IMR-90 (cell line): ENCODE results near the gene LCE6A. TPM values are rescaled to one million over a fixed set of nuclear protein-coding genes. Genes with fewer than 3 reads are reported as not detected.

Experiments used
- ATAC-seq: fragments of 200-7000 bp; cut with Tn5 transposase; 2 replicates; pipeline ENCODE4 v1.9.1; 2020; ENCODE audit warnings: low read depth, mild to moderate bottlenecking, moderate library complexity
- BruUV-seq: library from RNA; stranded (reverse); fragments of 400-500 nt; replicated peaks from 2 replicates; lab custom pipeline; 2021; lab: Mats Ljungman, UMichigan
- CTCF ChIA-PET: fragments of 300-600 bp; formaldehyde crosslinking; extraction: SDS; loops from one replicate; lab custom pipeline; 2021; ENCODE audit warnings: antibody characterized with exemption; lab: Yijun Ruan, JAX
- POLR2A ChIA-PET: fragments of 300-600 bp; sonication (Branson Sonifier 250); formaldehyde crosslinking; loops from one replicate; lab custom pipeline; 2022; ENCODE audit warnings: antibody characterized with exemption; ENCODE audit not compliant: unreplicated experiment; lab: Charles Lee
- DNase-seq: peaks from one replicate; pipeline ENCODE4 v3.0.0; 2013
- H2AFZ ChIP-seq: replicated peaks from 2 replicates; pipeline ENCODE3; 2013; ENCODE audit warnings: low read length, mild to moderate bottlenecking; ENCODE audit not compliant: poor library complexity
- H2AK5ac ChIP-seq: 2 replicates; pipeline ENCODE4 v1.6.1; 2013; ENCODE audit warnings: low read depth, low read length, inconsistent platforms
- H2AK9ac ChIP-seq: replicated peaks from 2 replicates; pipeline ENCODE3; 2013; ENCODE audit warnings: mild to moderate bottlenecking, low read depth, low read length, moderate library complexity; ENCODE audit not compliant: poor library complexity
- H2BK120ac ChIP-seq: 2 replicates; pipeline ENCODE4 v1.6.1; 2013; ENCODE audit warnings: low read depth, low read length, inconsistent platforms
- H2BK15ac ChIP-seq: 3 replicates; pipeline ENCODE4 v1.6.1; 2013; ENCODE audit warnings: low read depth, low read length, inconsistent platforms
- H2BK20ac ChIP-seq: 2 replicates; pipeline ENCODE4 v1.6.1; 2013; ENCODE audit warnings: low read depth, mild to moderate bottlenecking, inconsistent platforms, low read length, moderate library complexity
- H2BK5ac ChIP-seq: 2 replicates; pipeline ENCODE4 v1.6.1; 2013; ENCODE audit warnings: mild to moderate bottlenecking, low read depth, low read length, inconsistent platforms; ENCODE audit not compliant: poor library complexity, severe bottlenecking
- H3K14ac ChIP-seq: replicated peaks from 2 replicates; pipeline ENCODE4 v1.6.1; 2013; ENCODE audit warnings: low read depth, low read length, inconsistent platforms
- H3K18ac ChIP-seq: 2 replicates; pipeline ENCODE4 v1.6.1; 2013; ENCODE audit warnings: low read depth, low read length, control low read depth
- H3K23ac ChIP-seq: 2 replicates; pipeline ENCODE4 v1.6.1; 2013; ENCODE audit warnings: low read depth, low read length, inconsistent platforms
- H3K27ac ChIP-seq: 2 replicates; pipeline ENCODE4 v1.5.1; 2013; ENCODE audit warnings: mild to moderate bottlenecking, control low read depth, low read length; ENCODE audit not compliant: insufficient read depth
- H3K27me3 ChIP-seq: 2 replicates; pipeline ENCODE4 v1.6.1; 2013; ENCODE audit warnings: low read length; ENCODE audit not compliant: control insufficient read depth, insufficient read depth
- H3K36me3 ChIP-seq: 2 replicates; pipeline ENCODE4 v1.6.1; 2013; ENCODE audit warnings: low read length, mixed read lengths; ENCODE audit not compliant: control insufficient read depth, insufficient read depth
- H3K4ac ChIP-seq: 2 replicates; pipeline ENCODE4 v1.6.1; 2013; ENCODE audit warnings: low read depth, low read length, inconsistent platforms
- H3K4me1 ChIP-seq: 2 replicates; pipeline ENCODE4 v1.6.1; 2013; ENCODE audit warnings: low read length, mixed read lengths; ENCODE audit not compliant: control insufficient read depth, insufficient read depth
- H3K4me2 ChIP-seq: 2 replicates; pipeline ENCODE4 v1.6.1; 2013; ENCODE audit warnings: low read depth, mild to moderate bottlenecking, control low read depth, low read length, moderate library complexity
- H3K4me3 ChIP-seq: 2 replicates; pipeline ENCODE4 v1.5.1; 2013; ENCODE audit warnings: low read depth, mild to moderate bottlenecking, control low read depth, low read length, moderate library complexity; ENCODE audit not compliant: insufficient read depth
- H3K56ac ChIP-seq: 2 replicates; pipeline ENCODE4 v1.6.1; 2013; ENCODE audit warnings: low read length, inconsistent platforms; ENCODE audit not compliant: insufficient read depth; ENCODE audit errors: extremely low read depth
- H3K79me1 ChIP-seq, 2 experiments: 2 replicates each; pipeline ENCODE4 v1.6.1; 2013; ENCODE audit warnings: low read length in 2 of 2, inconsistent platforms in 1 of 2, low read depth in 1 of 2
- H3K9ac ChIP-seq: 2 replicates; pipeline ENCODE4 v1.6.1; 2013; ENCODE audit warnings: low read depth, low read length, control low read depth
- H3K9me1 ChIP-seq: 2 replicates; pipeline ENCODE4 v1.6.1; 2013; ENCODE audit warnings: low read length, inconsistent platforms; ENCODE audit not compliant: insufficient read depth
- H3K9me3 ChIP-seq: 2 replicates; pipeline ENCODE4 v1.6.1; 2013; ENCODE audit warnings: low read length; ENCODE audit not compliant: control insufficient read depth, insufficient read depth
- H4K20me1 ChIP-seq: 2 replicates; pipeline ENCODE4 v1.6.1; 2013; ENCODE audit warnings: low read length, inconsistent platforms; ENCODE audit not compliant: insufficient read depth
- H4K5ac ChIP-seq: 2 replicates; pipeline ENCODE4 v1.6.1; 2013; ENCODE audit warnings: mild to moderate bottlenecking, low read depth, low read length, control low read depth
- H4K8ac ChIP-seq, 2 experiments: 2 replicates each; pipeline ENCODE4 v1.6.1; 2013; ENCODE audit warnings: low read depth in 2 of 2, low read length in 2 of 2, control low read depth in 1 of 2, inconsistent platforms in 1 of 2
- H4K91ac ChIP-seq: 2 replicates; pipeline ENCODE4 v1.6.1; 2013; ENCODE audit warnings: low read depth, low read length, inconsistent platforms; ENCODE audit not compliant: insufficient read depth
- BHLHE40 ChIP-seq: fragments of 150-350 bp; IDR thresholded peaks from 2 replicates; pipeline ENCODE4 v1.6.1; 2016; ENCODE audit warnings: mild to moderate bottlenecking, low read depth, low read length
- CEBPB ChIP-seq: IDR thresholded peaks from 2 replicates; pipeline ENCODE4 v1.6.1; 2012; ENCODE audit warnings: low read depth, low read length, improper control_type of control experiment
- CTCF ChIP-seq: conservative IDR thresholded peaks from 2 replicates; pipeline ENCODE4 v1.5.1; 2012; ENCODE audit warnings: mild to moderate bottlenecking, low read depth, low read length, improper control_type of control experiment
- FOS ChIP-seq: fragments of 150-350 bp; IDR thresholded peaks from 2 replicates; pipeline ENCODE4 v1.6.1; 2016; ENCODE audit warnings: low read depth, low read length
- MAFK ChIP-seq: IDR thresholded peaks from 2 replicates; pipeline ENCODE4 v1.6.1; 2012; ENCODE audit warnings: low read depth, low read length, improper control_type of control experiment
- MAZ ChIP-seq: IDR thresholded peaks from 2 replicates; pipeline ENCODE4 v1.6.1; 2012; ENCODE audit warnings: low read depth, mild to moderate bottlenecking, low read length, improper control_type of control experiment, moderate library complexity, borderline replicate concordance
- MXI1 ChIP-seq: IDR thresholded peaks from 2 replicates; pipeline ENCODE4 v1.6.1; 2012; ENCODE audit warnings: low read depth, mild to moderate bottlenecking, low read length, moderate library complexity, borderline replicate concordance
- NFE2L2 ChIP-seq: fragments of 150-350 bp; IDR thresholded peaks from 2 replicates; pipeline ENCODE4 v1.6.1; 2016; ENCODE audit warnings: low read depth, mild to moderate bottlenecking, low read length
- POLR2A ChIP-seq: IDR thresholded peaks from 2 replicates; pipeline ENCODE4 v1.6.1; 2012; ENCODE audit warnings: mild to moderate bottlenecking, low read depth, low read length
- RAD21 ChIP-seq: IDR thresholded peaks from 2 replicates; pipeline ENCODE4 v1.6.1; 2012; ENCODE audit warnings: low read length, improper control_type of control experiment
- RFX5 ChIP-seq: IDR thresholded peaks from 2 replicates; pipeline ENCODE4 v1.8.0; 2012; ENCODE audit warnings: low read depth, mild to moderate bottlenecking, low read length, moderate library complexity
- USF2 ChIP-seq: fragments of 150-350 bp; IDR thresholded peaks from 2 replicates; pipeline ENCODE4 v1.6.1; 2017; ENCODE audit warnings: mild to moderate bottlenecking, antibody characterized with exemption, low read length, low read depth
- WGBS, 2 experiments: methylation state at CpG; one replicate each; pipeline versions ENCODE4 v1.1.5 to v1.1.7; 2013; ENCODE audit warnings: missing lambda C conversion rate in 2 of 2; ENCODE audit not compliant: insufficient read length in 1 of 2; ENCODE audit errors: extremely low coverage in 2 of 2; 5-methylcytosine and 5-hydroxymethylcytosine counted together
- dilution Hi-C: fragments of 300-500 bp; cut with HindIII; formaldehyde crosslinking; loops from one replicate; pipeline ENCODE4 v1.14.3; 2018; ENCODE audit warnings: low sequenced_read_pairs; ENCODE audit not compliant: unreplicated experiment
- in situ Hi-C: fragments of 300-500 bp; cut with MboI; formaldehyde crosslinking; loops from 3 replicates; pipeline ENCODE4 v1.14.3; 2019; ENCODE audit warnings: low sequenced_read_pairs, inconsistent platforms, mixed read lengths
- intact Hi-C: fragments of 100-400 bp; cut with micrococcal nuclease; formaldehyde crosslinking; loops from 2 replicates; pipeline ENCODE4 v1.10.0; 2022
- polyA plus RNA-seq, 3 experiments: library from polyadenylated mRNA; depleted of rRNA; stranded (reverse); fragments of >200 nt; gene quantifications; 2 replicates each; pipeline ENCODE4 v1.2.3, GENCODE V29; 2012; ENCODE audit warnings: low replicate concordance in 1 of 3
- total RNA-seq: library from RNA; depleted of rRNA; stranded (reverse); fragments of >200 nt; gene quantifications from 2 replicates; pipeline ENCODE4 v1.2.3, GENCODE V29; 2012

The LCE6A gene
- total and polyA plus RNA-seq, 2 of the 4 experiments (the other 2 are of a cell fraction), result not detected

- H3K4me1 ChIP-seq, result no peaks in the 10 kb centered on the region
- no peak overlapping the region for H4K5ac ChIP-seq
- no TSS peak for BruUV-seq
- no peak overlapping the region for H4K8ac ChIP-seq
- no peak overlapping the region for H3K4me2 ChIP-seq
- ATAC-seq (no peak), DNase-seq (no peak)
- POLR2A ChIA-PET, result no interaction called here
- H2AK5ac ChIP-seq, result no peak overlapping the region
- in situ Hi-C loops, result no loop called here
- H4K20me1 ChIP-seq, result no peaks in the 10 kb centered on the region
- H3K79me1 ChIP-seq, result no peaks in the 10 kb centered on the region
- H2BK5ac ChIP-seq, result no peak overlapping the region
- H2BK120ac ChIP-seq, result no peak overlapping the region
- H3K9ac ChIP-seq, result no peak overlapping the region
- intact Hi-C loops, result no loop called here
- H3K4me3 ChIP-seq, result no peak overlapping the region
- H3K23ac ChIP-seq, result no peak overlapping the region
- H3K27me3 ChIP-seq, result no peaks in the 10 kb centered on the region
- no peak overlapping the region for H3K27ac ChIP-seq
- no peak overlapping the region for H3K18ac ChIP-seq
- H3K9me3 ChIP-seq, result no peaks in the 10 kb centered on the region
- H3K56ac ChIP-seq, result no peak overlapping the region
- TF ChIP-seq NFE2L2 (no peak), FOS (no peak), CEBPB (no peak), RAD21 (no peak), RFX5 (no peak), BHLHE40 (no peak), MAFK (no peak), MAZ (no peak), POLR2A (no peak), USF2 (no peak), CTCF (no peak), MXI1 (no peak)
- CTCF ChIA-PET, result no interaction called here
- dilution Hi-C loops, result no loop called here
- H2BK20ac ChIP-seq, result no peak overlapping the region
- no peak overlapping the region for H2AK9ac ChIP-seq
- no peak overlapping the region for H3K4ac ChIP-seq
- H2BK15ac ChIP-seq, result no peak overlapping the region
- no peaks in the 10 kb centered on the region for H3K36me3 ChIP-seq
- H3K14ac ChIP-seq, result no peak overlapping the region
- no peak overlapping the region for H2AFZ ChIP-seq
- WGBS, 2 experiments, result no CpG with 5 or more reads among the region's 4 CpGs
- H3K9me1 ChIP-seq, result no peaks in the 10 kb centered on the region
- H4K91ac ChIP-seq, result no peak overlapping the region
Measured at GRCh38 chr1:152861374-152861773, 18.7 kb downstream of the LCE6A start.
